VCaP (cell line): ENCODE results near the gene RDH14.

Experiments
- H3K27ac ChIP-seq: fragments of 450-650 bp; 2 replicates; pipeline ENCODE4 v1.5.1; 2017
- CTCF ChIP-seq: fragments of 450-650 bp; conservative IDR thresholded peaks from 2 replicates; pipeline ENCODE4 v1.5.1; 2017; ENCODE audit warnings: mild to moderate bottlenecking, moderate library complexity

RDH14 gene

GRCh38 chr2:18566145-18566769 is 5.8 kb upstream of the RDH14 start:
- no peak for TF ChIP-seq CTCF
- H3K27ac ChIP-seq, result no peak overlapping the region

- peak overlapping the region; percentile 90 for H3K27ac ChIP-seq
- TF ChIP-seq CTCF, result no peak
Measured at GRCh38 chr2:18560797-18561085, 288 bp upstream of the RDH14 start.

DNA sequence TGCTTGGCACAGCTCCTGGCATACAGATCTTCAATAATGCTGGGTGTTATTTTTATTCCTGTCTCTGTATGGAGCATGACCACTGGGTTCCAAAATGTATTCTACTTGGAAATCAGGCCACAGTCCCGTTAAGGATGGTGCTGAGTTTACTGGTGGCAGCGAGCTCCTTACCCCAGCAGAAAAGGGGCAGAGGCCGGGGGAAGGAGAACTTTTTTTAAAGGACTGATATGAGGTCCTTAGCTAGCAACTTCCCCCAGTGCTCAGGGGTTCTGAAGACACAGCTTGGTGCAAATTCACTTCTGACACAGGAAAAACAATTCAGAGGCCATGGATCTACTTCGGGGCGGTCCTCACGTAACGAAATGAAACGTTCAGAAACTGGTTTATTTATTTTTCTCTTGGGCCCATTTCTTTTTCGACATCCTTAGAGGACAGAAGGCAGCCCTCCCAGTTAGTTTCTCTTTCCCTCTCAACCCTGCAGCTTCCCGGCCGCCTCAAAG is 872 bp downstream of the RDH14 start:
- peak overlapping the region; percentile 90 for H3K27ac ChIP-seq
- no peak for TF ChIP-seq CTCF

DNA sequence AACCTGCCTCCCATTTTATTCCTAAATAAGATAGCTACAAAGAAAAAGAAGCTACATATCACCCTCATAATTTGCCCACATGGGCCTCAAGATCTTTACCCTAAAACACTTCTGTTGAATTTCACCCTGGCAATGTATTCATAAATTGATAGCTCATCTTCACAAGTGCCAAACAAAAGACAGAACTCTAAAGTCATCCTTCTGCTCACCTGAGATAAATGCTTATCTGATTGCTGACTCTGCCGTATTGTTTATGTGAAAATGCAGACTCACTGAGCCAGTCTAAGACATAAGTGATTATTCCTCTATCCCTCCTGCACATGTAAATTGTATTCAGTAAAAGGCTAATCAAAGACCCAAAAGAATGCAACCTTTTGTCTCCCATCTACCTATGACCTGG is 2.0 kb downstream of the RDH14 start:
- no peak overlapping the region for H3K27ac ChIP-seq
- no peak for TF ChIP-seq CTCF

- no peak for TF ChIP-seq CTCF
- H3K27ac ChIP-seq, result no peak overlapping the region
Measured at GRCh38 chr2:18557121-18557520, 3.3 kb downstream of the RDH14 start.

GRCh38 chr2:18552351-18553077 is 7.9 kb downstream of the RDH14 start:
- H3K27ac ChIP-seq, result no peak overlapping the region
- TF ChIP-seq CTCF, result no peak

GRCh38 chr2:18551623-18552022 is 8.8 kb downstream of the RDH14 start:
- no peak for TF ChIP-seq CTCF
- H3K27ac ChIP-seq, result no peak overlapping the region
